NCI-H1436 treated with DMSO at 0.1 percent for 48 hours (cell line): Measurements from ENCODE around the gene DPP7.
"Not testable (repeated sequence)": the region's sequence is repeated elsewhere in the genome, so short reads cannot be mapped to it uniquely, and the experiment has no call there.

Experiments
- DNase-seq: peaks from one replicate; lab custom pipeline; 2025; lab: John Stamatoyannopoulos, UW

The DPP7 gene

DNA sequence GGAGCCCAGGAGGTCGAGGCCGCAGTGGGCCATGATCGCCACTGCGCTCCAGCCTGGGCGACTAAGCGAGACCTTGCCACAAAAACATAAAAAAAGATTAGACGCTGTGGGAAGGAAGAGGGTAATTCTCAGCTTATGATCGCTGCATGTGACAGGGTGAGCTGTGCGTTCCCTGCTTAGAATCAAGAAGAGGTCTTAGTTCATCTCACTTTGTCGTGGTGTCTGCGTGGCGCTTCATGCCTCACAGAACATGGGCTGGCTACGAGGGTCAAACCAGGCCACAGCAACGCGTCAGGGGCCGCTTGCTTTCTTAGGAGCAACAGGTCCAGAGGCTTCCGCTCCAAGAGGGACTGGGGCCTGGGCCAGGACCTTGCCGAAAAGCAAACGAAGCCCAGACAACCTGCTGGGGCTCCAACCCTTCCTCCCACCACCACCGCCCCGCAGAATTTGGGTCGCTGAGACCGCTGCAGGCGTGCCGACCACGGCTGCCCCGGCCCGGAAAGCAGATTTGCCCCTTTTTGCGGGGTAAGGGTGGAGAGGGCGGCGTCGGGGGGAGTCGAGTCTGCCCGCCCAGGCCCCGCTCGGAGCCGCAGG is 14.4 kb upstream of the DPP7 start:
- DNase-seq, result no peak

DNA sequence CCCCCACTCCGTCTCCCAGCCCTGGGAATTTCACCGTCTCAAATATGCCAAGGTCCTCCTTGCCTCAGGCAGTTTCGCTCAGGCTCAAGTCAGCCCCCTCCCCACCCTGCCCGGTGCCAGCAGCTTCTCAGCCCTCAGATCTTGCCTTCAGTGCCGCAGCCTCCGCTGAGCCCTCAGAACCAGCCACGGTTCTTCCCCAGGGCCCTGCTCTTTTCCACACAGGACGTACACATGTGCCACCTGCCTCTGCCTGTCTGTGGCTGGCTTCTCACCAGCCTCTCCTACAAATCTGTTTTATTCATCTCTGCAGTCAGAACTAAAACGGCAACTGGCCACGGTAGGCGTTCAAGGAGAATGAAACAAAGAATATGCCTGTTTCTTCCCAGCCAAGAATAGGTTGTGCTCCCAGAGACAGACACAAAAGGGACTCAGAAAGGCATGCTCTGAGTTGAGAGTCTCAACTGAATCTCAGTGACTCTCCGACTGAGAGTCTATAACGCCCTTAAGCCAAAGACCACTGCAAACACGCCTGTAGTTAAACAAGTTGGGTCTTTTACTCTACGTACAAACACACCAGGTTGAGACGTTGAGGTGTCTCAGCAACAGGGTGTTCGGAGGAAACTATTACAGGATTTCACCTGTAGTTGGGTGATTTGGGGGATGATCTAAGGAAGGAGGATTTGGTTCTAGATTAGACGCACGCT is 13.8 kb upstream of the DPP7 start:
- DNase-seq, result no peak

DNA sequence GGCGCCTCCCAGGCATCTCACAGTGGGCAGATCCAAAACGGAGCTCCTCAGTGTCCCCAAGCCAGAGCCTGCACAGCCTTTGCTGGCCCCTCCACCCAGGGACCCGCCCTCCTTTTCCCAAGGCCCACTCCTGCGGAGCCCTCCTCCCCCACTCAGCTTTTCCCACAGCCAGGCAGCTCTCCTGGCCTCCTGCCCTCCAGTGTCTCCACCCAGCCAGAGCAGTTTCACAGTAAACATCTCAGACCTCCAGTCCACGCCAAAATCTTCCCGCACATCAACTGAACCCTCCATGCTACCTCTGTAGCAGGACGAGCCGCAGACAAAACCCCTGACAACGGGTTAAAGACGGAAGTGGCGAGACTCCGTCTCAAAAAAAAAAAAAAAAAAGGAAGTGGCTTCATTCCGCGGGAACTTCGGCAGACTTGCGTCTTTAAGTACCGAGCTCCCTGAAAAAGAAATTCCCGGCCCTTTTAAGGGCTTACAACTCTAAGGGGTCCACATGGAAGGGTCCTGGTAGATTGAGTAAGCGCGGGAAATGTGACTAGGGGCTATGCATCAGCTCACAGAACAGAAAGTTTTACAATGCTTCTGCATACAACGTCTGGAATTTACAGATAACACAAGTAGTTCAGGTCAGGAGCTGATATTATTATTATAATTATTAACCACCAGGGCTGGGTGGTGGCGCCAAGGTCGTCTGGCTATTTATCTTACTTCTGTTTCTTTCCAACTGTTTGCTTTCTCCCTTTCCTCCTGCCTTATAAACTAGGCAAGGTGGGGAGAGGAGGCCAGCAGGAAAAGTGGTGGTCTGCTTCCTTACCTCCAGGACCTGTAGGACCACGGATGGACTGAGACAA is 13.0 kb upstream of the DPP7 start:
- no peak for DNase-seq

DNA sequence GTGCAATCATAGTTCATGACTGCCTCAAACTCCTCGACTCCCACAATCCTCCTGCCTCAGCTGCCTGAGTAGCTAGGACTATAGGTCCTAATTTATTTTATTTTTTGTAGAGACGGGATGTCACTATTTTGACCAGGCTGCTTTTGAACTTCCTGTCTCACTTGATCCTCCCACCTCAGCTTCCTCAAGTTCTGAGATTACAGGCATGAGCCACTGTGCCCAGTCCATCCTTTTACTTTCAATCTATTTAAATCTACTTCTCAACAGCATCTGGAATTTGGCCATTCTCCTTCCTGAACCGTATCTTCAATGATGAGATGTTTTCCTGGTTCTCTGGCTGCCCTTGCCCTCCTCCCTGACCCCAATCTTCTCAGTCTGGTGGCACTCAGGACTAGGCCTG is 12.3 kb upstream of the DPP7 start:
- DNase-seq, result no peak

DNA sequence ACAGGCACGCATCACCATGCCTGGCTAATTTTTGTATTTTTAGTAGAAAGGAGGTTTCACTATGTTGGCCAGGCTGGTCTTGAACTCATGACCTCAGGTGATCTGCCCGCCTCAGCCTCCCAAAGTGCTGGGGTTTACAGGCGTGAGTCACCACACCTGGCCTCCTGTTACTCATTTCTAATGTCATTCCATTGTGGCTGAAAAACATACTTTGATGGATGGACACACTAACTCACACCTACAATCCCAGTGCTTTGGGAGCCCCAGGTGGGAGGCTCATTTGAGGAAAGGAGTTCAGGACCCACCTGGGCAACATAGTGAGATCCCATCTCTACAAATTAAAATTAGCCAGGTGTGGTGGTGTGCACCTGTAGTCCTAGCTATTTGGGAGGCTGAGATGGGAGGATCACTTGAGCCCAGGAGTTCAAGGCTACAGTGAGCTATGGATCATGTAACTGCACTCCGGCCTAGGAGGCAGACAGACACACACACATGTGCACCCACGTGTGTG is 9.5 kb upstream of the DPP7 start:
- not testable (repeated sequence) for DNase-seq

DNA sequence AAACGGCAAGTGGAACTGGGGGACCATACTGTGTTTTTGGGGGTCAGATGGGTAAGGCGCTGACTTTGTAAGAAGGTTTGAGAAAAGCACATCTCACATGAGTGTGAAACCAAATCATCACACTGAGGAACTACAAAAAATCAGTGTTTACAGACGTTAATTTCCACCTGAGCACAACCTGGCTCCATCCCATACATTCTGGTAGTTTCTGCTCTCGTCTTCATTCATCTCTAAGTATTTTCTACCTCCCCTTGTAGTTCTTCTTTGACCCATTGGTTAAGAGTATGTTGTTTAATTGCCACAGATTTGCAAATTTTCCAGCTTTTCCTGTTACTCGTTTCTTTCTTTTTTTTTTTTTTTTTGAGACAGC is 8.9 kb upstream of the DPP7 start:
- DNase-seq, result no peak

DNA sequence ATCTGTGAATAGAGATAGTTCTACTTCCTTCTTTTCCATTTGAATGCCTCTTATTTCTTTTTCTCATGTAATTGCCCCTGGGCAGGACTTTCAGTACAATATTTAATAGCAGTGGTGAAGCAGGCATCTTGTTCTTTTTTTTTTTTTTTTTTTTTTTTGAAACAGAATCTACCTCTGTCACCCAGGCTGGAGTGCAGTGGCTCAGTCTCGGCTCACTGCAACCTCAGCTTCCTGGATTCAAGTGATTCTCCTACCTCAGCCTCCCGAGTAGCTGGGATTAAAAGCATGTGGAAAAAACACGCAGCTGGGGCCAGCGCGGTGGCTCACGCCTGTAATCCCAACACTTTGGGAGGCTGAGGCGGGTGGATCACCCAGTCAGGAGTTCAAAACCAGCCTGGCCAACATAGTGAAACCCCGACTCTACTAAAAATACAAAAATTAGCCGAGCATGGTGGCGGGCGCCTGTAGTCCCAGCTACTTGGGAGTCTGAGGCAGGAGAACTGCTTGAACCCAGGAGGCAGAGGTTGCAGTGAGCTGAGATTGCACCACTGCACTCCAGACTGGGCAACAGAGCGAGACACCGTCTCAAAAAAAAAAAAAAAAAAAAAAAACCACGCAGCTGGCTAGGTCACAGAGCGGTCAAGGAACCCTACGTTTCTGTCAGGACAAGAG is 8.4 kb upstream of the DPP7 start:
- not testable (repeated sequence) for DNase-seq

DNA sequence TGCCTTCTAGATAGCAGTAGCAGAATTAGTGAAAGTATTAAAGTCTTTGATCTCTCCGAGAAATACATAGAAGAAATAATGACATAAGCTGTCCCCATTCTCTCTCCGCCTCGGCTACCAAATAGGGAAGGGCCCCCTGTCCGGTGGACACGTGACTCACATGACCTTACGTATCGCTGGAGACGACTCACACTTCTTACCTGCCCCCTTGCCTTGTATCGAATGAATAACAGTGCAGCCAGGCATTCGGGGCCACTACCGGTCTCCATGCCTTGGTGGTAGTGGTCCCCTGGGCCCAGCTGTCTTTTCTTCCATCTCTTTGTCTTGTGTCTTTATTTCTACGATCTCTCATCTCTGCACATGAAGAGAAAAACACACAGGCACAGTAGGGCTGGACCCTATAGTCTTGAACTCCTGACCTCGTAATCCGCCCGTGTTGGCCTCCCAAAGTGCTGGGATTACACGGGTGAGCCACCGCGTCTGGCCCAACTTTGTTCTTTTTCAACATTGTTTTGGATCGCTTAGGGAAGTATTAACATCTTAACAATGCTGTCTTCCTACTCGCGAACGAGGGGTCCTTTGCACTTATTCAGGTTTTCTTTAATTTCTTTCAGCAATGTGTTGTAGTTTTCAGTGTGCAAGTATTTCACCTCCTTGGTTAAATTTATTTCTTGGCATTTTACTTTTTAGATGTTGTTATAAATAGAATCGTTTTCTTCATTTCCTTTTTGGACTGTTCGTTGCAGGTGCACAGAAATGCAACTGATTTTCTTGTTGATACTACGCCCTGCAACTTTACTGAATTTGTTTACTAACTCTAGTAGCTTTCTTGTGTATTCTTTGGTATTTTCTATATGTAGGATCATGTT is 7.6 kb upstream of the DPP7 start:
- not testable (repeated sequence) for DNase-seq

DNA sequence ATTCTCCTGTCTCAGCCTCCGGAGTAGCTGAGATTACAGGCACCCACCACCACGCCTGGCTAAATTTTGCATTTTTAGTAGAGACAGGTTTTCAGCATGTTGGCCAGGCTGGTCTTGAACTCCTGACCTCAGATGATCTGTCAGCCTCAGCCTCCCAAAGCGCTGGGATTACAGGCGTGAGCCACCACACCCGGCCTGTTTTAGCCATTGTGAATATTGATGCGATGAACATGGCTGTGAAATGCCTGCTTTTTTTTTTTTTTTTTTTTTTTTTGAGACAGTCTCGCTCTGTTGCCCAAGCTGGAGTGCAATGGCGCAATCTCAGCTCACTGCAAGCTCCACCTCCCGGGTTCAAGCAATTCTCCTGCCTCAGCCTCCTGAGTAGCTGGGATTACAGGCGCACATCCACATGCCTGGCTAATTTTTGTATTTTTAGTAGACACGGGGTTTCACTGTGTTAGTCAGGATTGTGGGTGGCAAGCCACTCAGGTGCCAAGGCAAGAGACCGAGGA is 3.6 kb upstream of the DPP7 start:
- DNase-seq, result not testable (repeated sequence)

DNA sequence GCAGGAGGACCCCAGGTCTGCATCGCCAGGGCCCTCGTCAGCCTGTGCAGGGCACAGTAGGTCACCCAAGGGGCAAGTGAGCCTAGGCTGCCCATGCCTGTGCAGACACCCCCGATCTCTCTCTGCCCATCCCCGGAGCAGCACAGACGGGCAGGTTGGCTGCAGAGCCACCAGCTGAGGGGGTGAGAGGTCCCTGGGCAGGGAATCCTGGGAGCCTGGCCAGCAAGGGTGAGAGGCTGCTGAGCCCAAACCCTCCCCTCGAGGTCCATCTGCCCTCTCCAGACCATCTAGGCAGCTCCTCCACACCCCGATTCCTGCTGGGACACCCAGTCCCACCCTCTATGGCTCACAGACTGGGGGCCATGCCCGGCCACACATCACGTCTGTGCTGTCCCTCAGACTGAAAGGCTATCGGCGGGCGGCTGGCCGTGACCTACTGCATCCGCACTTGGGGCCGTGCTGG is 2.8 kb upstream of the DPP7 start:
- DNase-seq, result no peak

DNA sequence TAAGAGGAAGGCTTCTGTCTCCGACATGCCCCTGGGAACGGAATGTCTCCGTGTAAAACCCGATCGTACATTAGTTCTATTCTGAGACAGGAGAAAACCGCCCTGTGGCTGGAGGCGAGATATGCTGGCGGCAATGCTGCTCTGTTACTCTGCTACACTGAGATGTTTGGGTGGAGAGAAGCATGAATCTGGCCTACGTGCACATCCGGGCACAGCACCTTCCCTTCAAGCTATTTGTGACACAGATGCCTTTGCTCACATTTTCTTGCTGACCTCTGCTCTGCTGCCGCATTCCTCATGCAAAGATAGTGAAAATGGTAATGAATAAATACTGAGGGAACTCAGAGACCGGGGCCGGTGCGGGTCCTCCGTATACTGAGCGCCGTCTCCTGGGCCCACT is 2.2 kb upstream of the DPP7 start:
- DNase-seq, result no peak

DNA sequence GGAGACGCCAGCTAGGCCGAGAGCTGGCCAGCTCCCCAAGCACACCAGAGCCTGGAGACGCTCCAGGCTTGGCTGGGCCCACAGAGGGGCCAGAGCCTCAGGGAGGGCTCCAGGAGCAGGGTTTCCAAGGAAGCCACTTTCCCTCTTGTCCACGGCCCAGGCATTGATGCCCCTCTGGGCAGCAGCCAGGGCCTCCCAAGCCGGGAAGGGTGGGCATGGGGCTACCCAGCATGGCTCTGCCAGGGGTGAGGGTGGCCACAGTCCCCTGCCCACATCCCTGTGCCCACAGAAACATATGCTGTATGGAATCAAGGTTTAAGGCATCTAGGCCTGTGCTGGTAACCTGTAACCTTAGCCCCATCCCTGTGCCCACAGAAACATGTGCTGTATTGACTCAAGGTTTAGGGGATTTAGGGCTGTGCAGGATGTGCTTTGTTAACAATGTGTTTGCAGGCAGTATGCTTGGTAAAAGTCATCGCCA is 1.5 kb upstream of the DPP7 start:
- no peak for DNase-seq

DNA sequence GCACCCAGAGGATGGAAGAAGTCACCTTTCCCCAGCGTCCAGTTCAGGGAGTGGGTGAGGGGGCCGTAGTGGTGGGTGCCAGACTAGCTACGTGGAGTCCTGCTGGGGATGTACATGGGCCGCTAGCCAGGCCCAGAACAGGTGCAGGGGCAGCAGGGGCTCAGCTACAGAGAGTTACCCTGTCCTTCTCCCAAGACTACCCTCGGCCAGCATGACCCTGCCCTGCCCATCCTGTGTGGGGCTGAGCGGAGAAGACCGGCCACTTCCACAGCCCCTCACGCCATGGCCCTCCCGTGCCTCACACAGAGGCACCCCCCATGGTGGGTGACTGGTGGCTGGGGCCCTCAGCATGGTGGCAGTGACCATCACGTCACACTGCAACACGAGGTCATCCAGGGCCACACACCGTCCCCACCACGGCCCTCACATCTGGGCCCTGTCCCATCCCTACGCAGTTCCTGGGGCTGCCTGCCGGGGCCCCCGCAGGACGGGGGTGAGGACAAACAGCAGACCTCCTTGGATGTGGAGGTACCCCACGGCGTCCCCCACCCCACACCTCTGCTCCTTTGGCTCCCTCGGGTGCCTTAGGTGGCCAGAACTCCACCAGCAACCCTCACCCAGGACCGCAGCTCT is 977 bp upstream of the DPP7 start:
- DNase-seq, result no peak

DNA sequence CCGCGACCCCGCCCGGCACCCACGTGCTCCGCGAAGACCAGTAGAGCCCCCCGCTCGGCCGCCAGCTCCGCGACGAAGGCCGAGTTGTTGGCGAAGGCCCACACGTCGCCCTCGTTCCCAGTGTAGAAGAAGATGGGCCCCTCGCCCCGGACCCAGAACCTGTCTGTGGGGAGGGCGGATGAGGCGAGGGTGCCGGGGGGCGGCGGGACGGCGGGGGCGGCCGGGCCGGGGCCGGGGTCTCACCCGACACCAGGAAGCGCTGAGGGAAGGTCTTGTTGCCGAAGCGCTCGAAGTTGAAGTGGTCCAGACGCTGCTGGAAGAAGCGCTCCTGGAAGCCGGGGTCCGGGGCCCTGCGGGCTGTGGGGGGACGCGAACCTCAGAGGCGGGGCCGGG is 317 bp downstream of the DPP7 start:
- DNase-seq, result no peak

DNA sequence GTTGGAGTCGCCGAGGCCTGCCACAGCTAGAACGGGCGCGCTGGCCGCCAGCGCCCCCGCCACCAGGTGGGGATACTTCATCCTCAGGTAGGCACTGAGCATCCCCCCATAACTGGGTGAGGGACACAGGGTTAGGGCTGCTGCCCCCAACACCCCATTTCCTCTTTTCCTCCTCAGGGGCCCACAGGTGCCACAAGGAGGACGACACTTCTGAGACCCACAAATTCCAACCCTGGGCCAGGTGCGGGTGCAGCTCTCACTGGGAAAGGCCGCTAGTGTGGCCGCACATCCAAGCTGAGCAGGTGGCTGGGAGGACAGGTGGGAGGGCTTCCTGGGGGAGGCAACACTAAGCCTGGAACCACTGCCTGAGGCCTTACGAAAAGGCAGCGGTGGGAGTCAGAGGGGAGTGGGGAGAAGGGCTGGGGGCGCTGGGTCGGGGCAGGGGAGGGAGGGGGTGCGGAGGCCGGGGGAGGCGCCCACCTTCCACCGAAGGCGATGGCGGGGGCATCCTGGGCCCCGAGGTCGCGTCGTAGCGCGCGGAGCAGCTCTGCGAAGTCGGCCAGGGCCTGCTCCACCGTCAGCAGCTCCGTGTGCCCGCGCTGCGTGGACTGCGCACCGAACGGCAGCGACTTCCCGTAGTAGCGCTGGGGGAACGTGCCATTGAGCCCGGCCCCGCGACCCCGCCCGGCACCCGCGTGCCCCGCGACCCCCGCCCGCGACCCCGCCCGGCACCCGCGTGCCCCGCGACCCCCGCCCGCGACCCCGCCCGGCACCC is 961 bp downstream of the DPP7 start:
- no peak for DNase-seq

DNA sequence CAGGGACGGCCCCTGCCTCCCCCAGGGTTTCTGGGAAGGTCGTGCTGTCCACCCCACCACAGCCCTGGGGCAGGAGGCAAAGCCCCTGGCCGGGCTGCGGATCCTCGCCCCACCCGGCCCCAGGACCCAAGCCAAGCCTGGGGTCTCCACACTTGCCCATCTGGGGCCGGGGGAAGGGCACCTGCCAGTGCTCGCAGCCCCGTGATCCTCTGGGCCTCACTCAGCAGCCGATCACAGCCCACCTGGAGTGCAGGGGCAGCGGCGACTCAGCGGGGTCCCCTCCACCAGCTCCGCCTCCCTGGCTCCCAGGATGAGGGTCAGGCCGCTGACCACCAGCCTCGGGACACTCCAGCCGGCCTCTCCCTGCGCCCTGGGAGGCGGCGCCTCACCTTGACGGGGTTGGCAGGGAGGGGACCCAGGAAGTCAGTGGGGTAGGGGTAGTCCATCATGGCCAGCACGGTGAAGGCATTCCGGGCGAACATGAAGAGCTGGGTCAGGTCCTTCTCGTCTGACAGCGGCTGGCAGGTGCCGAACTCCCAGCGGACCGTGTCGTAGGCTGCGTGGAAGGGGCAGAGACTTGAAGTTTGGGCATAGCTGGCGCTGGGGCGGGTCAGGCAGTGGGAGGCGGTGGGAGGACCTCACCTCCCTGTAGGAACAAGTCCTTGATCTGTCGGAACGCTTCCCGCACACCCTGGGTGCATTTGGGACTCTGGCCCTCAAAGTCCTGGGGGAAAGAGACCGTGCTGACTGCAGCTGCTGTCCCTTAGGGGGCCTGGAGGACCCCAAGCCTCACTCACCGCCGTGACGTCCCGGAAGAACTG is 1.8 kb downstream of the DPP7 start:
- DNase-seq, result no peak

DNA sequence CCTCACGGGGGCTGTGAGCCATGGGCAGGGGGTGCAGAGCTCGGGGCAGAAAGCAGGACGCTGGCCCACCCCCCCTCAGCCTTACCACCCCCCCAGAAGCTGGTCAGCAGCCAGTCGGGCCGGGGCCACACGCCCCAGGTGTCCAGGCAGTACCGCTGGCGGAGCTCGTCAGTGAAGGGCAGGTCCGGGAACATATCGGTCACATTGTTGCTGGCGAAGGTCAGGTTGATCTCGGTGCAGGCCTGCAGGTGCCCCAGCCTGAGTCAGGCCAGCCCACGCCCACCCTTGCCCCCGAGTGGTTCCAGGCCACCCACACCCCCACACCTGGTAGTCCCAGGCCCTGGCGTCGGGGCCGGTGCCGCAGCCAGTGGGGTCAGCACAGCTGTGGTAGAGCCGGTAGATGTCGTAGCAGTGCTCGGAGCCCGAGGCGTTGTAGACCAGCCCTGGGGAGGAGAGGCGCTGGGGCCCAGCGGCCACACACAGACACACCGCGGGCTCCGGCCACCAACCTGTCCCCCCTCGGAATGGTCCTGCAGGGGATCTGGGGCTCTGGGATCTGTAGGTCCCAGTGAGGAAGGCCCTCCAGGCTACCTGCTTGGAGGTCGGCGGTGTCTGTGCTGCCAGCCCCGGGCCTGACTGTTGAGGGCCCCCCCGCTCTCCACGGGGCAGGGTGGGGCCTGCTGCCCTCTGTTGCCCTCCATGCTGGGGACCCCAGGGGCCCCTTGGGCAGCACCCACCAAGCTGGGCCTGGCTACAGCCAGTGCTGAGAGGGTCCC is 2.6 kb downstream of the DPP7 start:
- no peak for DNase-seq
